Ishikawa (cell line): Measurements from ENCODE around the gene CXCL8.

ENCODE experiments used
- CEBPB ChIP-seq: IDR thresholded peaks from 2 replicates; pipeline ENCODE4 v1.6.1; 2012
- CREB1 ChIP-seq: IDR thresholded peaks from 2 replicates; pipeline ENCODE4 v1.6.1; 2012; ENCODE audit warnings: low read depth
- EGR1 ChIP-seq: IDR thresholded peaks from 2 replicates; pipeline ENCODE4 v1.6.1; 2012
- EP300 ChIP-seq: IDR thresholded peaks from 2 replicates; pipeline ENCODE4 v1.6.1; 2012; ENCODE audit warnings: borderline replicate concordance
- FOXM1 ChIP-seq: IDR thresholded peaks from 2 replicates; pipeline ENCODE4 v1.6.1; 2012; ENCODE audit warnings: low read depth, borderline replicate concordance
- MAX ChIP-seq: IDR thresholded peaks from 2 replicates; pipeline ENCODE4 v1.6.1; 2012
- NFIC ChIP-seq: IDR thresholded peaks from 2 replicates; pipeline ENCODE4 v1.6.1; 2012
- RAD21 ChIP-seq: IDR thresholded peaks from 2 replicates; pipeline ENCODE4 v1.6.1; 2012; ENCODE audit warnings: low read depth
- REST ChIP-seq: IDR thresholded peaks from 2 replicates; pipeline ENCODE4 v1.6.1; 2012; ENCODE audit warnings: low read depth, mild to moderate bottlenecking
- TAF1 ChIP-seq: IDR thresholded peaks from 2 replicates; pipeline ENCODE4 v1.6.1; 2012; ENCODE audit warnings: low read depth, mild to moderate bottlenecking
- TCF12 ChIP-seq: IDR thresholded peaks from 2 replicates; pipeline ENCODE4 v1.6.1; 2012; ENCODE audit warnings: low read depth
- TEAD4 ChIP-seq: IDR thresholded peaks from 2 replicates; pipeline ENCODE4 v1.6.1; 2012
- USF1 ChIP-seq: IDR thresholded peaks from 2 replicates; pipeline ENCODE4 v1.6.1; 2012
- YY1 ChIP-seq: IDR thresholded peaks from 2 replicates; pipeline ENCODE4 v1.6.1; 2012; ENCODE audit warnings: low read depth
- ZBTB7A ChIP-seq: IDR thresholded peaks from 2 replicates; pipeline ENCODE4 v1.6.1; 2012; ENCODE audit warnings: low read depth

CXCL8 gene

GRCh38 chr4:73741031-73741749, 821 bp downstream of the CXCL8 start:
- TF ChIP-seq CEBPB, result peak; percentile 37; the same call in 1 of the 2 replicates
- TF ChIP-seq NFIC, result no peak

GRCh38 chr4:73741750-73742489, 1.6 kb downstream of the CXCL8 start:
- no peak for TF ChIP-seq MAX
- TF ChIP-seq TCF12, result no peak
- no peak for TF ChIP-seq EP300
- no peak for TF ChIP-seq RAD21
- no peak for TF ChIP-seq CREB1
- TF ChIP-seq EGR1, result no peak
- TF ChIP-seq NFIC, result no peak
- TF ChIP-seq TAF1, result no peak
- no peak for TF ChIP-seq FOXM1
- TF ChIP-seq CEBPB, result no peak
- no peak for TF ChIP-seq ZBTB7A

GRCh38 chr4:73742490-73743160, 2.3 kb downstream of the CXCL8 start:
- TF ChIP-seq EGR1 (no peak), REST (no peak), CREB1 (no peak), ZBTB7A (no peak), TEAD4 (no peak), CEBPB (no peak), TCF12 (no peak), EP300 (no peak), TAF1 (no peak), YY1 (no peak), NFIC (no peak), MAX (no peak)

GRCh38 chr4:73743281-73743680, 2.9 kb downstream of the CXCL8 start:
- TF ChIP-seq TAF1 (no peak), EGR1 (no peak), FOXM1 (no peak), YY1 (no peak), CREB1 (no peak), TEAD4 (no peak), CEBPB (no peak), USF1 (no peak), RAD21 (no peak), TCF12 (no peak), NFIC (no peak), MAX (no peak), REST (no peak), ZBTB7A (no peak), EP300 (no peak)

GRCh38 chr4:73743795-73744194, 3.4 kb downstream of the CXCL8 start:
- TF ChIP-seq YY1 (no peak), CEBPB (no peak), USF1 (no peak), EGR1 (no peak), NFIC (no peak), TAF1 (no peak), RAD21 (no peak), MAX (no peak), CREB1 (no peak), EP300 (no peak)
